Nephron (organoid): ENCODE results near the gene NUP37.
A peak's percentile ranks its signal among the peaks of the same experiment; 100 is the strongest.
"Not testable (repeated sequence)": the region's sequence is repeated elsewhere in the genome, so short reads cannot be mapped to it uniquely, and the experiment has no call there.

Experiments
- H3K27ac Mint-ChIP-seq, 3 experiments: 2 replicates each; pipeline ENCODE4 v1.8.0; 2020; ENCODE audit warnings: mixed read lengths in 3 of 3, mild to moderate bottlenecking in 2 of 3, moderate library complexity in 1 of 3
- H3K27me3 Mint-ChIP-seq: 2 replicates; pipeline ENCODE4 v1.8.0; 2021; ENCODE audit warnings: low read depth, mild to moderate bottlenecking, moderate library complexity, mixed read lengths
- H3K36me3 Mint-ChIP-seq: 2 replicates; pipeline ENCODE4 v1.8.0; 2020; ENCODE audit warnings: low read depth, mixed read lengths
- H3K4me1 Mint-ChIP-seq: 2 replicates; pipeline ENCODE4 v1.8.0; 2020; ENCODE audit warnings: mixed read lengths
- H3K4me3 Mint-ChIP-seq, 3 experiments: 2 replicates each; pipeline ENCODE4 v1.8.0; 2020; ENCODE audit warnings: mild to moderate bottlenecking in 3 of 3, mixed read lengths in 3 of 3, moderate library complexity in 2 of 3
- H3K9me3 Mint-ChIP-seq: 2 replicates; pipeline ENCODE4 v1.8.0; 2020; ENCODE audit warnings: mixed read lengths
- TF ChIP-seq, protein P1 (sequence below), 3 experiments: fragments of 200-600 bp; sonication (generic); IDR thresholded peaks; one replicate each; pipeline ENCODE4 v1.5.0; 2021; ENCODE audit warnings: antibody characterized with exemption in 3 of 3; ENCODE audit not compliant: unreplicated experiment in 3 of 3

Gene NUP37

DNA sequence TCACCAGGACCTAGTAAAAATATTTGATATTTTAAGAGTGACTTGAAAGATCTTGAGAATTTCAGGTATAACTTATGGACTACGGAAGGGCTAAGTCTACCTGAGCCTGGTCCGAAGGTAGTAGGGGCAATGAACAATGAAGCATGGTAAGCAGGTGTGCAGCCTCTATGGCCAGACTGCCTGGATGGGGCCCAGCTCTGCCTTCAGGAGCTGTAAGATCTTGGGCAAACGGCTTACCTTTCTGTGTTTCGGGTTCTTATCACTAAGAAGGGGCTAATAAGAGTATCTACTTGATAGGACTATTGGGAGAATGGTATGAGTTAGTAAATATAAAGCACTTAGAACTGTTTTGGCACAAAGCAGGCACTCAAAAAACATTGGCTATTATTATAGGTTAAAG lies 39.1 kb downstream of the NUP37 start:
- TF ChIP-seq, protein P1, sequence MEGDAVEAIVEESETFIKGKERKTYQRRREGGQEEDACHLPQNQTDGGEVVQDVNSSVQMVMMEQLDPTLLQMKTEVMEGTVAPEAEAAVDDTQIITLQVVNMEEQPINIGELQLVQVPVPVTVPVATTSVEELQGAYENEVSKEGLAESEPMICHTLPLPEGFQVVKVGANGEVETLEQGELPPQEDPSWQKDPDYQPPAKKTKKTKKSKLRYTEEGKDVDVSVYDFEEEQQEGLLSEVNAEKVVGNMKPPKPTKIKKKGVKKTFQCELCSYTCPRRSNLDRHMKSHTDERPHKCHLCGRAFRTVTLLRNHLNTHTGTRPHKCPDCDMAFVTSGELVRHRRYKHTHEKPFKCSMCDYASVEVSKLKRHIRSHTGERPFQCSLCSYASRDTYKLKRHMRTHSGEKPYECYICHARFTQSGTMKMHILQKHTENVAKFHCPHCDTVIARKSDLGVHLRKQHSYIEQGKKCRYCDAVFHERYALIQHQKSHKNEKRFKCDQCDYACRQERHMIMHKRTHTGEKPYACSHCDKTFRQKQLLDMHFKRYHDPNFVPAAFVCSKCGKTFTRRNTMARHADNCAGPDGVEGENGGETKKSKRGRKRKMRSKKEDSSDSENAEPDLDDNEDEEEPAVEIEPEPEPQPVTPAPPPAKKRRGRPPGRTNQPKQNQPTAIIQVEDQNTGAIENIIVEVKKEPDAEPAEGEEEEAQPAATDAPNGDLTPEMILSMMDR (IDR thresholded peaks at IDR 0.05; ENCODE audit: unreplicated experiment in 3 of 3): no peak
- Mint-ChIP-seq H3K4me3 (no peak overlapping the region), H3K9me3 (no peaks in the 10 kb centered on the region), H3K27me3 (no peaks in the 10 kb centered on the region), H3K4me1 (no peaks in the 10 kb centered on the region), H3K36me3 (peaks cover 50% of the 10 kb centered on the region), H3K27ac (no peak overlapping the region)

DNA sequence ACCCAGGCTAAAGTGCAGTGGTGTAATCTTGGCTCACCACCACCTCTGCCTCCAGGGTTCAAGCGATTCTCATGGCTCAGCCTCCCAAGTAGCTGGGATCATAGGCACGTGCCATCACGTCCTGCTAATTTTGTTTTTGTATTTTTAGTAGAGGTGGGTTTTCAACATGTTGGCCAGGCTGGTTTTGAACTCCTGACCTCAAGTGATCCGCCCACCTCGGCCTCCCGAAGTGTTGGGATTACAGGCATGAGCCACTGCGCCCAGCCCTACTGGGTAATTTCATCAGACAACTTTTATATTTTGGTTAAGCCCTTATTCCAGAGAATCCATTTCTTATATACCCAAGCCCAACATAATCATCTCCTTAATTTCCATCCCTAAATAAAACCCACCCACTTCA lies 47.8 kb downstream of the NUP37 start:
- peaks cover 16% of the 10 kb centered on the region for H3K4me1 Mint-ChIP-seq
- not testable (repeated sequence) for H3K4me3 Mint-ChIP-seq, H3K27me3 Mint-ChIP-seq, H3K36me3 Mint-ChIP-seq, H3K9me3 Mint-ChIP-seq, H3K27ac Mint-ChIP-seq

DNA sequence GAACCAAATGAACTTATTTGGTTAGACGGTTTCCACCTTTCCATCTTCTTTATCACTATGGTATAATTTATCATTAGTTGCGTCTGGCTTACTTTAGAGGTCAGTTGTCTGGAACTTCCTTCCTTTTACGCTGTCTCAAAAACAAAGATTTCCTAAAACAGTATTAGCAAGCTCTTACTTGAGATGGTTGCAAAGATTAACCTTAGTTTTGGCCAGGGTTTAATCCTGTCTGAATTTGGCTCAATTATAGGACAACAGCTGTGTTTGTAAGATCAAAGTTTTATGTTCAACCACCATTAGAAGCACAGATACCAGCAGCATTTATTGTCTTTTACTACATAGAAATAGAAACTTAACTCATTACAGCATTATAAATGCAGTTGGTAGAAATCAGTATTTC lies 50.2 kb downstream of the NUP37 start:
- Mint-ChIP-seq H3K27me3 (no peaks in the 10 kb centered on the region), H3K4me3 (no peak overlapping the region), H3K4me1 (peaks cover 18% of the 10 kb centered on the region)

DNA sequence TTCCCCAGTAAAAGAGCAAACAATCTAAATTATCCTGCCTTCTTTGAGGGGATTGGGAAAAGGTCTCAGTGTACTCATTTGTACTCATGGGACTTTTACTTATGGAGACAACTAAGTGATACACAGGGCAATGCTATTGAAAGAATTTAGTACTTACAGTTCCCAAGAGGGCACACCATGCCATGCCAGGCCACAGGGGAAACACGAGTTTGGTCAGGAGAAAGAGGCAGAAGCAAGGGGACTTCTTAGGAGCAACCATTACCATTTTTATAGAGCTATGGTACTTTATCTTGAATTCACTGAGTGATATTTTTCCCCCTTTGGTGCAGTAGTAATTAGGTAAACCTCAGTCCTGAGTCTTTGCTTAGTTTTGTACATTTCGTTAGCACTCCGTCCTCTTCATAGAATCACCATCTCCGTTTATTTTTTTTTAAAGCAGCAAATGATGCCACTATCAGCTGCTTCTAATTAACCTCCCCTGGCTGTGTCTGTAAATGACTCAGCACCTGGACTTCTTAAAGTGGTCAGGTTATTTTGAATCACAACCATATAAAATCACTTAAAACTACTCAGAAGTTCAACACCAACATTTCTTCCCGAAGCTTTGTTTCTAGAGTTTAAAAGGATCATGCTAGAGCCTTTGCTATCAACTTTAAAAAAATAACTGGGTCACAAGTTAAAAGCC lies 52.2 kb downstream of the NUP37 start:
- Mint-ChIP-seq H3K4me1 (peaks cover 25% of the 10 kb centered on the region), H3K27ac (no peak overlapping the region), H3K4me3 (no peak overlapping the region), H3K36me3 (no peaks in the 10 kb centered on the region), H3K9me3 (no peaks in the 10 kb centered on the region), H3K27me3 (no peaks in the 10 kb centered on the region)
- TF ChIP-seq, protein P1 (IDR thresholded peaks at IDR 0.05; ENCODE audit: unreplicated experiment in 3 of 3): no peak

More for the DNA sequence above, 50.2 kb downstream of the NUP37 start:
- peak overlapping the region in 2 of 3 experiments; percentile 73 for H3K27ac Mint-ChIP-seq
- TF ChIP-seq, protein P1 (IDR thresholded peaks at IDR 0.05; ENCODE audit: unreplicated experiment in 3 of 3): no peak
- no peaks in the 10 kb centered on the region for H3K36me3 Mint-ChIP-seq
- H3K9me3 Mint-ChIP-seq: no peaks in the 10 kb centered on the region

DNA sequence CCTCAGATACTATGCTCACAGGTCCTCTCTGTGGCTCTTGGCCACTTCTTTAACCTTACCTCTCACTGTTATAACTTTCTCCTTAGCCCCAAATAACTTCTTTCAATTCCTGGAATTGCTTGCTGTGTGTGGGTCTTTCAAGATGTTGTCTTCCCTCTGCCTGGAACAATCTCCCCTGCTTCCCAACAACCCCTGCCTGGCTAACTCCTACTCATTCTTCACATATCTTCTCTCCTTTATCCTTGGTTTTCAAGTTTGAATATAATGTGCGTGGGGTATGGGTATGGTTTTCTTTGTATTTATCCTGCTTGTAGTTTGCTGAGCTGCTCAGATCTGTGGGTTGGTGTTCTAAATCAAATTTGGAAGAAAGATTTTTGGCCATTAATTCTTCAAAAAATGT lies 55.4 kb downstream of the NUP37 start:
- H3K27me3 Mint-ChIP-seq: no peaks in the 10 kb centered on the region
- no peaks in the 10 kb centered on the region for H3K9me3 Mint-ChIP-seq
- H3K4me1 Mint-ChIP-seq: peaks cover 24% of the 10 kb centered on the region
- H3K4me3 Mint-ChIP-seq: peak overlapping the region; percentile 45 to 55 (median 48)
- TF ChIP-seq, protein P1 (IDR thresholded peaks at IDR 0.05; ENCODE audit: unreplicated experiment in 3 of 3): no peak
- no peaks in the 10 kb centered on the region for H3K36me3 Mint-ChIP-seq
- peak overlapping the region; percentile 77 to 92 (median 85) for H3K27ac Mint-ChIP-seq

DNA sequence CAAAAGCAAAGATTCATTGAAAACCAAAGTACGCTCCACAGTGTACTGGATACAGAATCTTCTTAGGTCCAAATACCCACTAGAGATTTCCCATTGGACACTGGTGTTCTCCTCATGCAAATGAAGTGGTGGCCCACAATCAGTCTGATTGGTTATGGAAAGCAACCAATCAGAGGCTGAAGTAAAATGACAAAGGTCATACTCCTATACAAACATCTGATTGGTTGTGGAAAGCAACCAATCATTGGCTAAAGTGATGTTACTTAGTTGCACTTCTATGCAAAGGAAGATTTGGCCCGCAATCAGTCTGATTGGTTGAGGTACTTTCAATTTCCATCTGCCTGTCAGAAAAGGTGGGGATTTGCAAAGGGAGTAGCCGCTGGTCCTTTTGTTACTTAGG lies 56.8 kb downstream of the NUP37 start:
- Mint-ChIP-seq H3K36me3 (peaks cover 8% of the 10 kb centered on the region), H3K4me3 (peak overlapping the region in 2 of 3 experiments; percentile 33 to 95), H3K27me3 (no peaks in the 10 kb centered on the region), H3K4me1 (peaks cover 24% of the 10 kb centered on the region), H3K9me3 (no peaks in the 10 kb centered on the region), H3K27ac (peak overlapping the region in 1 of 3 experiments; percentile 77)
- TF ChIP-seq, protein P1 (IDR thresholded peaks at IDR 0.05; ENCODE audit: unreplicated experiment in 3 of 3): no peak
